ENCODE measurements around the gene PANK3. TPM values are rescaled to one million over a fixed set of nuclear protein-coding genes. Genes with fewer than 3 reads are reported as not detected.
"Not testable (repeated sequence)": the region's sequence is repeated elsewhere in the genome, so short reads cannot be mapped to it uniquely, and the experiment has no call there.

PANK3 gene
- total RNA-seq, 1 donor from 2014 or later, result 55.1 TPM

DNA sequence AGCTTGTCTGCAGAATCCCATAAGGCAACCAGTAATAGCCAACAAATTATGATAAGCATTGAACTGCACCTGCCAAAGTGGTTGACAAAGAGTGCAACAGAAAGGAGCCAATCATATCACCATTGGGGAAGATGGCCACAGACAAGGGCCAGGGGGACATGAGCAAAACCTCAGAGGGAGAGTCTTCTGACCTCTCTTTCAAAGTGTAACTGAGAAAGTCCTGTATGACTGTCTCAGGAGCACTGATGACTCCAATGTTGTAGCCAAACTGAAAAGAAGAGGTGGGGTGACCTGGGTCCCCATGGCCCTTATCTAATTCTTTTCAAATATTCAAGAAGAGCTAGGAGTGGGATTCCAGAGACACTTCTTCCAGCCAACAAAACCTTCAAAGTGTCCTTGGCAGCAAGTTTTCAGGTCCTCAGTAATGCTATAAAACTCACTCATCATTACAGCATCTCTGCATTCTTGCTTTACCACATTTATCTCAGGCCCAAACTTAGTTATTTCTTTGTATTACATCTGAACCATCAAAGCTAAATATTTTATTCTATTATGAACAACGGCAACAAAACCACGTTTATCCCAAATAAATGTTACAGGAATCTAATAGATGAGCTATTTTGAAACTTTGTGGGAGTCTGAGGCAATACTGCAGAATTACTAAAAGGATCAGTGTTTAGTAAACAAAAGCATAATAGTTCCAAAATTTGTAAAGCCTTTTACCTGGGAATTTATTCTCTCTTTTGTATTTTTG, 25.6 kb downstream of the PANK3 start:
- no peak for DNase-seq (ENCODE audit: low spot score)

DNA sequence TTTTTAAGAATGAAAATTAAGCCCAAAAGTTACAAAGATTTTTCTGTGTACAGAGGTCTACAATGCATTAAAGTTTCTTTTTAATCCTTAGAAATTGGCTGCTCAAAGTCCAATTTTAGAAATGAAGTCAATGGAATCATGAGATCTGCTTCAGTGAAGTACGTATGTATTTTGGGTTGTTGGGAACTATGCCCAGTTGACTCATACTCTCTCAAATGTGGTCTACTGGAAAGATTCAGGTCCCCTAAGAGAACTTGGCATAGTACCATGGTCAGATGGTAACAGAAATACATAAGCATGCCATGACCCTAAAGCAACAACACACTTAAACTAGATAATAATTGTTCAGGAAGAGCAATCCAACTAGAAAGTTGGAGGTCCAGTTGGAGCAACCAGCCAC, 27.0 kb downstream of the PANK3 start:
- DNase-seq (ENCODE audit: low spot score), result no peak

DNA sequence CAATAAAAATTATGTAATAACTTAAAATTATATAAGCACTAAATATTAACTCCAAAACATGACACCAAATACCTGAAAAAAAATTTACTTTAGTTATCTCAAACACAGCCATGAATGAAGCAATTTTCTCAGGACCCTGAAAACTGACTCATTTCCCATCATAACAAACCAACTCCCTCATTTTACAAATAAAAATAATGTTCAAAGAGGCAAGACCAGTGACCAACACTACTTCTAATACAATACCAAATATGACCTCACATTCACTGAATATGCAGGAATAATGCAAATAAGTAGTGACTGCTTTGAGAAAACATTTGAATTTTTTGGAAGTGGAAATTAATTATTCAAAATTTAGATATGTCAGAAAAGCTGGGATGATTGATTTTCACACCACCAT, 28.5 kb downstream of the PANK3 start:
- DNase-seq (ENCODE audit: low spot score), result no peak

DNA sequence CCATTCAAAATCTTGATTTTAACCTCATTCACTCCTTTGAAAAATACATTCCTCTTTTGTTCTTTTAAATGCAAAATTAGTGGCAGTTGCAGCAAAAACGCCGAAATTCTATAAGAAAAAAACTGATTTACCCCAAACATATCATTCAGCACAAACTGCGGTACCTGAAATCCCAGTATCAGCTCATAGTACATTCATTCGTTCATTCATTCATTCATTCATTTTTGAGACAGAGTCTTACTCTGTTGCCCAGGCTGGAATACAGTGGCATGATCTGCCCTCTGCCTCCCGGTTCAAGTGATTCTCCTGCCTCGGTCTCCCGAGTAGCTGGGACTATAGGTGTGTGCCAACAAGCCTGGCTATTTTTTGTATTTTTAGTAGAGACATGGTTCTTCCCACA, 29.6 kb downstream of the PANK3 start:
- DNase-seq (ENCODE audit: low spot score), result no peak

DNA sequence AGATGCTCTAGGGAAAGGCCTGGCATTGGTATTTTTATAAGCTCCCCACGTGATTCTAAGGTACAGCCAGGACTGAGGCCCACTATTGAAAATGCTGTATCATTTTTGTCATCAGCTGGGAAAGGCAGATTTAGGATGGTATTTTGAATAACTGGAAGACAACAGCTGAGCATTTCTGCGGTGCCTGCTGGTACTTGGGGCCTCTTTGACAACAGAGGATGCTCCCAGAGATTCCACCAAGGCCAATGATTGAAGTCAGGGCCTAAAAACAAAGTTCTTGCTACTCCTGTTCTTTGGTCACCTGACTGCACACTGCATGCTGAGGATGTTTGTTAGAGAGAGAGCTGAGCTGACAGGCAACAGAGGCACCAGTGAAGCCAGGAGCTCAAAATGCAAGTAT, 42.0 kb downstream of the PANK3 start:
- DNase-seq (ENCODE audit: low spot score), result no peak

DNA sequence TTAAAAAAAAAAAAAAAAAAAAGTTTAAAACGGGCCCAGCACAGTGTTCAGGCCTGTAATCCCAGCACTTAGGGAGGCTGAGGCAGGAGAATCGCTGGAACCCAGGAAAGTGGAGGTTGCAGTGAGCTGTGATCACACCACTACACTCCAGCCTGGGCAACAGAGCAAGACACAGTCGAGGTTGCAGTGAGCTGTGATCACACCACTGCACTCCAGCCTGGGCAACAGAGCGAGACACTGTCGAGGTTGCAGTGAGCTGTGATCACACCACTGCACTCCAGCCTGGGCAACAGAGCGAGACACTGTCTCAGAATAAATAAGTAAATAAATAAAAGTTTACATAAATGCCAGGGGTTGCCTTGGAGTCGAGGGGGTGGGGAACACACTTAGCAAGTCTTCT, 44.8 kb downstream of the PANK3 start:
- not testable (repeated sequence) for DNase-seq (ENCODE audit: low spot score)

DNA sequence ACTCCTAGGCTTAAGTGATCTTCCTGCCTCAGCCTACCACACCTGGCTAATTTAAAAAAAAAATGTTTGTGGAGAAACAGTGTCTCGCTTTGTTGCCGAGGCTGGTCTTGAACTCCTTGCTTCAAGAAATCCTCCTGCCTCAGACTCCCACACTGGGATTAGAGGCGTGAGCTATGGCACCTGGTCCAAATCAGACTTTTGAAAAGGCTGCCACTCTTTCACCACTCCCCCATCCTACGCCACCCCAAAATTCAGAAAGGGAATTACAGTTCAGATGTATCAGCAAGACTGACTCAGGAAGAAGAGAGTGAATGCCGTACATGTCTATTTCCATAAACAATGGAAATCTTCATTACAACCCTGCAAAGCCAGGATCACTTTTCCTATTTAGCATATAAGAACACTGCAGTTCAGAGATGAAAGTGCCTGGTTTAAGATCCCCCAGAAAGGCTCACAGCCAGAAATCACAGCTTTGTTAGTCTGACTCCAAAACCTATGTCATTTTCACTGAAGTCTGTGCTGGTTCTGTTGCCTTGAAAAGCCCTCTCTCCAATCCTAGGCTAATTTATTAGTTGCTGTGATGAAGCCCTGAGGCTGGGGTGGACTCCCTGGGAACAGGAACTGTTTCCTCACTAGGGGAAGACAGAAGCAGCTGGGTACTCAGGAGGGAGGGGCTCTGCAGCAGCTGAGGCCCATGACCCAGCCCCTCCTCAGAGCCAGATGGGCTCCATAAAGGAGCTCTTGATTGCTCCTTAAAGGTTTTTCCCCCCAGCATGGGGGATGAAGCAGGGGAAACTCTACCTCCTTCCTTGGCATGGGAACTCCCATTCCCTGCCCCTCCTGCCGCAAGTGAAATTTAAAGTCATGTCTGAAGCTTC, 46.9 kb downstream of the PANK3 start:
- no peak for DNase-seq (ENCODE audit: low spot score)

DNA sequence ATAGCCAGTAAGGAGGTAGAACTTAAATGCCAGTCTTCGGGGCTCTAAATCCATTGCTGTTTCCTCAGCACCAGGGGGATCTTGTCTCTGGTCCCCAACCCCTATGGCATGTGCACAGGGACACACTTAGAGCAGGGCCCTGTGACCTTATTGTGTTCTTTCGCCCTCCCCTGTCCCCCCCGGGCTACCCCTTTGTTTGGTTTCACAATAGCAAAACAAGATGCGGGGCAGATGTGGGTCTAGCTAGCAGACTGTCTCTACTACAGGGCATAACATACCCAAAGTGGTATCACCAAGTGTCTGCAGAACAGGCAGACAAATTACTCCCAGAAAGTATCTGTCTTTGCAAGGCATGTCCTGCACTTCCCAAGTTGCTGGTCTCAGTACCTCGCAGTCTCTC, 48.0 kb downstream of the PANK3 start:
- DNase-seq (ENCODE audit: low spot score), result no peak

DNA sequence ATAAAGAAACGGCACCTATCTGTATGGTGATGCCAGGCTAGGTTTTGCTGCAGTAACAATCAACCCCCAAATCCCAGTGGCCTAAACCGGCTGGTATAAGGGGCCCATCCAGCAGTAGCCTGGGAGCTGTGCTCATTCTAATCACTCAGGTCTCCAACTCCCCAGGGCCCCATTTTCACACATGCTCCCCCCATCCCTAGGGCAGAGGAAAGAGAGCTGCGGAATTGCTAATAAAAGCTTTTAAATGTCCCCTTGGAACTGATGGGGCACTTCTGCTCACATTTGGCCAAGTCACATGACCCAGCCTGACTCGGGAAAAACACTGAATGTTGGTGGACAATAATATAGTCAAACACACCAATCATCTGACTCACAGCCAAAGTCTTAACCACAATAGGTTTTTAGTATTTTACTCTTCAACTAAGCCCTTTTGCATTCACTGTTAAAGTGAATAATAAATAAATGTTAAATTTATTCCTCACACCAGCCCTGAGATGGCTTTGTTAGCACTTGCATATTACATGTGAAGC, 48.5 kb downstream of the PANK3 start:
- DNase-seq (ENCODE audit: low spot score), result no peak

DNA sequence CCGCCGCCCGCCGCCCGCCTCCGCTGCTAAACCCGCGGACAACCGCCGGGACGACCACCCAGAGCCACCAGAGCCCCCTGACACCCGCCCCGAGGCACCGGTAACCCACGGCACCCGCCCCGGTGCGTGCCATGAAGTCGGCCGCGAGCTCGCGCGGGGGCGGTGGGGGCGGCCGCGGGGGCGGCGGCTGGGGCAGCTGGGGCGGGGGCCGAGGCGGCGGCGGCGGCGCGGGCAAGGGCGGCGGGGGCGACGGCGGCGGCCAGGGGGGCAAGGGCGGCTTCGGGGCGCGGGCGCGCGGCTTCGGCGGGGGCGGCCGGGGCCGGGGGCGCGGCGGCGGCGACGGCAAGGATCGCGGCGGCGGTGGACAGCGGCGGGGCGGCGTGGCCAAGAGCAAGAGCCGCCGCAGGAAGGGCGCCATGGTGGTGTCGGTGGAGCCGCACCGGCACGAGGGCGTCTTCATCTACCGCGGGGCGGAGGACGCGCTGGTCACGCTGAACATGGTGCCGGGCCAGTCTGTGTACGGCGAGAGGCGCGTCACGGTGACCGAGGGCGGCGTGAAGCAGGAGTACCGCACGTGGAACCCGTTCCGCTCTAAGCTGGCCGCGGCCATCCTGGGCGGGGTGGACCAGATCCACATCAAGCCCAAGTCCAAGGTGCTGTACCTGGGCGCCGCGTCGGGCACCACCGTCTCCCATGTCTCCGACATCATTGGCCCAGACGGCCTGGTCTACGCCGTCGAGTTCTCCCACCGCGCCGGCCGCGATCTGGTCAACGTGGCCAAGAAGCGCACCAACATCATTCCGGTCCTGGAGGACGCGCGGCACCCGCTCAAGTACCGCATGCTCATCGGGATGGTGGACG, 49.6 kb downstream of the PANK3 start:
- no peak for DNase-seq (ENCODE audit: low spot score)

DNA sequence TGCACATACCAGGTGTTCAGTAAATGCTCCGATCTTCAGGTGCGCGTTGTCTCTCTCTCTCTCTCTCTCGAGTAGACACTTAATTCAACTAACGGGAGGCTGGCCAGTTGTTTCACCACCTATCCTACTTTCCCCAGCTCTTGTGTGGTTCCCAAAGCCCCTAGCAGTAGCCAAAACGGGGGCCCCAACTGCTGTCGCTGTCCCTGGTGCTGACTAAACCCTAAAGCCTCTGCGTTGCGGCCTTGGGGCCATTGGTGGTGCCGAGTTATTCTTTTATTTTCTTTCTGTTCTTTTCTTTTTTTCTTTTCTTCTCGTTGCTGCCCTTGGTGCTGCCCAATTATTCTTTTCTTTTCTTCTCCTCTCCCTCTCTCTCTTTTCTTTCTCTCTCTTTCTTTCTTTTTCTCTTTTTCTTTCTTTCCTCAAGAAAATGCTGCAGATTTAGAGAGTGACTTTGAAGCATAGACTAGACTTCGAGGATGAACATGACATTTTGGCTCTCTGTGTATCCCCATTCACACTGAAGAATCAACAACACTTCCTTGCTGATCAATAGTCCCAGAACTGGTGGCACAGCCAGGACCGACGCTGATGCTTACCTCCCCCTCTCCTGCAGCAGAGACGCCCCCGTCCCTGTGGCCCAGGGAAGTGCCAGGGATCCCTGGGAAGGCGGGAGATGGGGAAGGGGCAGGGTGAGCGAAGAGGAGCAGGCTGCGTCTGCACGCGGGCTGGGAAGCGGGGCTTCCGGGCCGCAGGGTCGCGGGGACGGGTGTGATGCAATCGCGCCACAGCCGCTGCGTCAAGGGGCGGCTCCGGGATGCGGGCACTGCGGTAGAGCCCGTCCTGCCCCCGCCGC, 50.4 kb downstream of the PANK3 start, which contains the start of gene FBLL1:
Gene FBLL1 (plus strand): TSS at position 785 of the 853 bp plus-strand sequence. CDS start 200 bp downstream, outside the sequence.
- DNase-seq (ENCODE audit: low spot score), result no peak

DNA sequence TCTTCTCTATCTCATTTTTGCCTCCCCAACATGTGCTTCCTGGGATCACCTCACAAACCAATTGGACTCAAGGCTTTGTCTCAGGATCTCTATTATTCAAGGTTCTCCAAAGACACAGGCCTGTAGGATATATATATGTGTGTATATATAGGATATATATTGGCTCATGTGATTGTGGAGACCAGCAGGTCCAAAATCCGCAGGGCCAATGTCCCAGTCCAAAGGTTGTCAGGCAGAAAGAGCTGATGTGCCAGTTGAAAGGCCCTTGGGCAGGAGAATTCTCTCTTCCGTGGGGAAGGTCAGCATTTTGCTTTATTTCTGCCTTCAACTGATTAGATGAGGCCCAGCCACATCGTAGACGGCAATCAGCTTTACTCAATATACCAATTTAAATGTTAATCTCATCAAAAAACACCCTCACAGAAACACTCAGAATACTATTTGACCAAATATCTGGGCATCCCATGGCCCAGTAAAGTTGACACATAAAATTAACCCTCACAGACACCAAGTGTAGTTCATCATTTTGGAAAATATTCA, 51.3 kb downstream of the PANK3 start:
- no peak for DNase-seq (ENCODE audit: low spot score)

DNA sequence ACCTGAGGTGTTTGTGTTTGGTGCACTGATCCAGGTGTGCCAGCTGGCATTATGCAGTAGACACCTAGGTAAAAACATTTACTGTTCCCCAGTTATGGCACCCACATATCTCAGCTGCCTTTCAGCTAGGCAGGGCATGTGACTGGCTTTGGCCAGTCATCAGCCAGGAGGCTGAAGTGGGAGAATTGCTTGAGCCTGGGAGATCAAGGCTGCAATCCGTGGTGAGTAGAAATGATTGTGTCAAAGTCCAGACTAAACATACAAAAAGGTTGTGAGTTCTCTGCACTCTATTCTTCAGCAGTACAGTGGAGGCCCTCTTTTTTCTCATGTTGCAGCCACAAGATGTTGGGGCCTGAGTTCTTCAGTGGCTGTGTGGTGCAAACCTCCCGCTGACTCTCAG, 53.3 kb downstream of the PANK3 start:
- no peak for DNase-seq (ENCODE audit: low spot score)

DNA sequence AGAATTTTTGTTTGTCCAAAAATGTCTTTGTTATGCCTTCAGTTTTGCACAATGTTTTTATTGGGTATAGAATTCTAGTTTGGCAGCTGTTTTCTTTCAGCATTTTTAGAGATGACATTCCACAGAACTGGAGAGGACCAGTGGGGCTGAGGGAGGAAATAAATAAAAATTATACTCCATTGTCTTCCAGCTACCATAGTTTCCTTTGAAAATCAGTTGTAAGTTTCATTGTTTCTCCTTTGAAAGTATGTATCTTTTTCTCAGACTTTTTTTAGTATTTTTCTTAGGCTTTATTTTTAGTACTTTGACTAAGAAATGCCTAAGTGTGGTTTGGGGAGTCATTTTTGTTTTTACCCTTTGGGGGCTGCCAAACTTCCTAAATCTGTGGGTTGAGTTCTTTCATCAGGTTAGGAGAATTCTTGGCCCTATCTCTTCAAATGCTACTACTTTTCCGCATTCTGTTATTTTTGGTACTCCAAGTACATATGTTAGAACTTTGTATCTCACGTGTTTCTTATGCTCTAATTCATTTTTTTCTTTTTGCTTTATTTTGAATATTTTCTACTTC, 65.2 kb downstream of the PANK3 start:
- DNase-seq (ENCODE audit: low spot score), result no peak

DNA sequence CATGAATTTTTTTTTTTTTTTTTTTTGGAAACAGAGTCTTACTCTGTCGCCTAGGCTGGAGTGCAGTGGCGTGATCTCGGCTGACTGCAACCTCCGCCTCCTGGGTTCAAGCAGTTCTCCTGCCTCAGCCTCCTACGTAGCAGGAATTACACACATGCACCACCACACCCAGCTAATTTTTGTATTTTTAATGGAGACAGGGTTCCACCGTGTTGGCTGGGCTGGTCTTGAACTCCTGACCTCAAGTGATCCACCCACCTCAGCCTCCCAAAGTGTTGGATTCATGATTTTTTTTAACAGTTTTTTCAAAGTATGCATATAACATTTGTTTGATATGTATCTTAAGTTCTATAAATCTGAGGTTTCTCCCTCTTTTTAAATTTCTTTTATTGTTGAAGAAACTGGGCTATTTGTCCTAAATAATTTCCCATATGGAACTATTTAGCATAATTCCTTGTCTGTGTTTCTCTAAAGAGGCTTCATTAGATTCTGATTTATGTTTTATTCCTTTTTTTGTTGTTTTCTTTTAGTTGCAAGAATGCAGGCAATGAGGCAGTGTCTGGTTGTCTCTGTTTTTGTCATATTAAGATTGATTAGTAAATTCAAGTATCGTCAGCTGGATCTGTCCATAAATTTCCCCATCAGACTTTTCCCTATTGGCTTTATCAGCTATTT, 76.5 kb downstream of the PANK3 start:
- no peak for DNase-seq (ENCODE audit: low spot score)

All from mesenteric fat pad (tissue), 1 donor.